ENCODE measurements around the gene ZNF865. TPM values are rescaled to one million over a fixed set of nuclear protein-coding genes. Genes with fewer than 3 reads are reported as not detected.

The ZNF865 gene
- total RNA-seq, 2 experiments from 2014 or later: 3.0 to 11.3 TPM

GRCh38 chr19:55651236-55651635, 45.8 kb downstream of the ZNF865 start:
- peaks cover 47% of the 10 kb centered on the region for H3K36me3 ChIP-seq (ENCODE audit: insufficient read depth, low read length)
- no peak overlapping the region for H3K4me2 ChIP-seq (ENCODE audit: low read length)
- peaks cover 23% of the 10 kb centered on the region for H3K4me1 ChIP-seq (ENCODE audit: insufficient read depth, low read length, poor library complexity, severe bottlenecking)
- ChIA-PET POLR2A (no interaction called here), CTCF (ENCODE audit: unreplicated experiment) (no interaction called here)
- TF ChIP-seq EZH2phosphoT487 (IDR thresholded peaks at IDR 0.05; ENCODE audit: borderline replicate concordance, low read depth, low read length): no peak
- TF ChIP-seq CTCF (conservative IDR thresholded peaks at IDR 0.05; ENCODE audit: low read length): no peak
- intact Hi-C loops (cut with micrococcal nuclease; ENCODE audit: unreplicated experiment): no loop called here
- H3K9me2 ChIP-seq (ENCODE audit: insufficient read depth, low read length): no peaks in the 10 kb centered on the region
- DNase-seq (ENCODE audit: low spot score): no peak
- H3K27ac ChIP-seq (ENCODE audit: low read depth, low read length, poor library complexity, severe bottlenecking): no peak overlapping the region
- BruUV-seq (replicated peaks): no TSS peak
- H4K20me1 ChIP-seq (ENCODE audit: insufficient read depth, low read length): peaks cover 6% of the 10 kb centered on the region; the same call in 1 of the 2 replicates
- H2AFZ ChIP-seq (ENCODE audit: low read length): no peak overlapping the region
- H3K9me3 ChIP-seq (ENCODE audit: low read length): no peaks in the 10 kb centered on the region
- no peak overlapping the region for H3K4me3 ChIP-seq (ENCODE audit: low read depth, low read length, poor library complexity, severe bottlenecking)
- H3K79me2 ChIP-seq (ENCODE audit: insufficient read depth, low read depth, low read length): peaks cover 28% of the 10 kb centered on the region

- Histone ChIP-seq H3K36me3 (ENCODE audit: insufficient read depth, low read length) (peaks cover 53% of the 10 kb centered on the region), H3K4me3 (ENCODE audit: low read depth, low read length, poor library complexity, severe bottlenecking) (no peak overlapping the region), H3K4me2 (ENCODE audit: low read length) (no peak overlapping the region; the same call in 1 of the 2 replicates), H3K9me3 (ENCODE audit: low read length) (no peaks in the 10 kb centered on the region), H3K27ac (ENCODE audit: low read depth, low read length, poor library complexity, severe bottlenecking) (no peak overlapping the region), H3K79me2 (ENCODE audit: insufficient read depth, low read depth, low read length) (peaks cover 32% of the 10 kb centered on the region), H3K9me2 (ENCODE audit: insufficient read depth, low read length) (no peaks in the 10 kb centered on the region), H3K4me1 (ENCODE audit: insufficient read depth, low read length, poor library complexity, severe bottlenecking) (peaks cover 19% of the 10 kb centered on the region), H2AFZ (ENCODE audit: low read length) (no peak overlapping the region), H4K20me1 (ENCODE audit: insufficient read depth, low read length) (peaks cover 19% of the 10 kb centered on the region)
- no peak for DNase-seq (ENCODE audit: low spot score)
- ChIA-PET CTCF (ENCODE audit: unreplicated experiment) (interaction anchor here (0.6 kb wide), 1 partner anchor 12 kb away, joined by 4 read pairs; the partner anchor contains the start of gene ZNF580), POLR2A (no interaction called here)
- intact Hi-C loops (cut with micrococcal nuclease; ENCODE audit: unreplicated experiment): no loop called here
- BruUV-seq (replicated peaks): no TSS peak
- TF ChIP-seq EZH2phosphoT487 (IDR thresholded peaks at IDR 0.05; ENCODE audit: borderline replicate concordance, low read depth, low read length): no peak
- no peak for TF ChIP-seq CTCF (conservative IDR thresholded peaks at IDR 0.05; ENCODE audit: low read length)
Observed at GRCh38 chr19:55652311-55653128, 47.1 kb downstream of the ZNF865 start.

Data from OCI-LY7 (cell line).